ENCODE results near the gene KCNMB3. TPM values are rescaled to one million over a fixed set of nuclear protein-coding genes. Genes with fewer than 3 reads are reported as not detected.
"Not testable (repeated sequence)": the region's sequence is repeated elsewhere in the genome, so short reads cannot be mapped to it uniquely, and the experiment has no call there.

Gene KCNMB3
- total and polyA plus RNA-seq, 2 of the 13 experiments (the other 11 are each of a cell fraction or from before 2014, with no cell fraction given): 4.3 to 7.1 TPM

DNA sequence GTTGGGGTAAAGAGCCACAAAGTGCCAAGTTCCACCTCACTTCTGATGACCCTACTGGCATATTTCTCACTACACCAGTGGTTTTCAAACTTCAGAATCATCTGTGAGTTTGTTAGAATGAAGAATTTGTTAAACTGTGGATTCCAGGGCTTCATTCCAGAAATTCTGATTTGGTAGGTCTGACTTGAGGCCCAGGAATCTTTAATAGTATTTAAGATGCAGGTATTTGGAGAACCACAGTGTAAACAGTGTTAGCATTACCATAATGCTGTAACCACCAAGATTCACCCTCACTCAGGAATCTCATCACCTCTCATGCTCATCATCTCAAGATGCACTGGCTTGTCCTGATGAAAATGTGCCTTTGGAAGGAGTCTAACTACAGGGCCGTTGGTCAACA, 6.0 kb downstream of the KCNMB3 start:
- Histone ChIP-seq H2AFZ (ENCODE audit: low read length) (no peak overlapping the region), H3K27me3 (ENCODE audit: control insufficient read depth in 1 of 2, insufficient read depth in 2 of 2, low read length in 2 of 2) (no peaks in the 10 kb centered on the region), H3K4me3 (replicated peaks in 1 of 3; ENCODE audit: insufficient read depth in 1 of 3, low read depth in 2 of 3, low read length in 3 of 3) (no peak overlapping the region), H3K4me1 (ENCODE audit: insufficient read depth, low read length) (peaks cover 6% of the 10 kb centered on the region), H3K36me3 (replicated peaks in 1 of 2; ENCODE audit: control insufficient read depth in 1 of 2, insufficient read depth in 2 of 2, low read length in 2 of 2) (peaks cover 2 to 17% of the 10 kb centered on the region in 2 experiments; a peak in 3 of 5 replicates), H3K9ac (ENCODE audit: insufficient read depth, low read depth, low read length) (no peak overlapping the region), H3K79me2 (ENCODE audit: insufficient read depth, low read length) (no peaks in the 10 kb centered on the region), H3K4me2 (ENCODE audit: low read depth, low read length) (no peak overlapping the region), H3K27ac (ENCODE audit: extremely low read length, insufficient read depth, low read length) (no peak overlapping the region), H4K20me1 (ENCODE audit: insufficient read depth, low read length) (no peaks in the 10 kb centered on the region), H3K9me3 (ENCODE audit: low read length) (no peaks in the 10 kb centered on the region)
- in situ Hi-C loops (cut with HindIII; ENCODE audit: extremely low pct_ligation_motif_present, low pct_unique_long_range_greater_than_20kb) (no loop called here), intact Hi-C loops (cut with micrococcal nuclease; ENCODE audit: unreplicated experiment) (no loop called here)
- DNase-seq (ENCODE audit: low spot score) (no peak), ATAC-seq (no peak), FAIRE-seq (no peak)
- no TSS peak for BruUV-seq (replicated peaks)
- ChIA-PET POLR2A (no interaction called here), CTCF (ENCODE audit: low intra/inter-chr PET ratio, low total read pairs) (no interaction called here)
- TF ChIP-seq, protein P1, sequence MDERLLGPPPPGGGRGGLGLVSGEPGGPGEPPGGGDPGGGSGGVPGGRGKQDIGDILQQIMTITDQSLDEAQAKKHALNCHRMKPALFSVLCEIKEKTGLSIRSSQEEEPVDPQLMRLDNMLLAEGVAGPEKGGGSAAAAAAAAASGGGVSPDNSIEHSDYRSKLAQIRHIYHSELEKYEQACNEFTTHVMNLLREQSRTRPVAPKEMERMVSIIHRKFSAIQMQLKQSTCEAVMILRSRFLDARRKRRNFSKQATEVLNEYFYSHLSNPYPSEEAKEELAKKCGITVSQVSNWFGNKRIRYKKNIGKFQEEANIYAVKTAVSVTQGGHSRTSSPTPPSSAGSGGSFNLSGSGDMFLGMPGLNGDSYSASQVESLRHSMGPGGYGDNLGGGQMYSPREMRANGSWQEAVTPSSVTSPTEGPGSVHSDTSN (CRISPR knock-in tag; IDR thresholded peaks at IDR 0.05): no peak
- TF ChIP-seq, protein P2, sequence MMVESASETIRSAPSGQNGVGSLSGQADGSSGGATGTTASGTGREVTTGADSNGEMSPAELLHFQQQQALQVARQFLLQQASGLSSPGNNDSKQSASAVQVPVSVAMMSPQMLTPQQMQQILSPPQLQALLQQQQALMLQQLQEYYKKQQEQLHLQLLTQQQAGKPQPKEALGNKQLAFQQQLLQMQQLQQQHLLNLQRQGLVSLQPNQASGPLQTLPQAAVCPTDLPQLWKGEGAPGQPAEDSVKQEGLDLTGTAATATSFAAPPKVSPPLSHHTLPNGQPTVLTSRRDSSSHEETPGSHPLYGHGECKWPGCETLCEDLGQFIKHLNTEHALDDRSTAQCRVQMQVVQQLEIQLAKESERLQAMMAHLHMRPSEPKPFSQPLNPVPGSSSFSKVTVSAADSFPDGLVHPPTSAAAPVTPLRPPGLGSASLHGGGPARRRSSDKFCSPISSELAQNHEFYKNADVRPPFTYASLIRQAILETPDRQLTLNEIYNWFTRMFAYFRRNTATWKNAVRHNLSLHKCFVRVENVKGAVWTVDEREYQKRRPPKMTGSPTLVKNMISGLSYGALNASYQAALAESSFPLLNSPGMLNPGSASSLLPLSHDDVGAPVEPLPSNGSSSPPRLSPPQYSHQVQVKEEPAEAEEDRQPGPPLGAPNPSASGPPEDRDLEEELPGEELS (CRISPR knock-in tag; IDR thresholded peaks at IDR 0.05): no peak
- TF ChIP-seq, protein P3, sequence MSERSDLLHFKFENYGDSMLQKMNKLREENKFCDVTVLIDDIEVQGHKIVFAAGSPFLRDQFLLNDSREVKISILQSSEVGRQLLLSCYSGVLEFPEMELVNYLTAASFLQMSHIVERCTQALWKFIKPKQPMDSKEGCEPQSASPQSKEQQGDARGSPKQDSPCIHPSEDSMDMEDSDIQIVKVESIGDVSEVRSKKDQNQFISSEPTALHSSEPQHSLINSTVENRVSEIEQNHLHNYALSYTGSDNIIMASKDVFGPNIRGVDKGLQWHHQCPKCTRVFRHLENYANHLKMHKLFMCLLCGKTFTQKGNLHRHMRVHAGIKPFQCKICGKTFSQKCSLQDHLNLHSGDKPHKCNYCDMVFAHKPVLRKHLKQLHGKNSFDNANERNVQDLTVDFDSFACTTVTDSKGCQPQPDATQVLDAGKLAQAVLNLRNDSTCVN (CRISPR knock-in tag; IDR thresholded peaks at IDR 0.05; ENCODE audit: borderline replicate concordance): no peak
- TF ChIP-seq TCF12 (IDR thresholded peaks at IDR 0.05): no peak
- TF ChIP-seq TCF12 (CRISPR knock-in tag; IDR thresholded peaks at IDR 0.05): no peak
- no peak for TF ChIP-seq ZNF124 (CRISPR knock-in tag; IDR thresholded peaks at IDR 0.05)
- TF ChIP-seq, protein P4, sequence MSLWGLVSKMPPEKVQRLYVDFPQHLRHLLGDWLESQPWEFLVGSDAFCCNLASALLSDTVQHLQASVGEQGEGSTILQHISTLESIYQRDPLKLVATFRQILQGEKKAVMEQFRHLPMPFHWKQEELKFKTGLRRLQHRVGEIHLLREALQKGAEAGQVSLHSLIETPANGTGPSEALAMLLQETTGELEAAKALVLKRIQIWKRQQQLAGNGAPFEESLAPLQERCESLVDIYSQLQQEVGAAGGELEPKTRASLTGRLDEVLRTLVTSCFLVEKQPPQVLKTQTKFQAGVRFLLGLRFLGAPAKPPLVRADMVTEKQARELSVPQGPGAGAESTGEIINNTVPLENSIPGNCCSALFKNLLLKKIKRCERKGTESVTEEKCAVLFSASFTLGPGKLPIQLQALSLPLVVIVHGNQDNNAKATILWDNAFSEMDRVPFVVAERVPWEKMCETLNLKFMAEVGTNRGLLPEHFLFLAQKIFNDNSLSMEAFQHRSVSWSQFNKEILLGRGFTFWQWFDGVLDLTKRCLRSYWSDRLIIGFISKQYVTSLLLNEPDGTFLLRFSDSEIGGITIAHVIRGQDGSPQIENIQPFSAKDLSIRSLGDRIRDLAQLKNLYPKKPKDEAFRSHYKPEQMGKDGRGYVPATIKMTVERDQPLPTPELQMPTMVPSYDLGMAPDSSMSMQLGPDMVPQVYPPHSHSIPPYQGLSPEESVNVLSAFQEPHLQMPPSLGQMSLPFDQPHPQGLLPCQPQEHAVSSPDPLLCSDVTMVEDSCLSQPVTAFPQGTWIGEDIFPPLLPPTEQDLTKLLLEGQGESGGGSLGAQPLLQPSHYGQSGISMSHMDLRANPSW (CRISPR knock-in tag; IDR thresholded peaks at IDR 0.05; ENCODE audit: borderline replicate concordance): no peak
- TF ChIP-seq ELF1 (CRISPR knock-in tag; IDR thresholded peaks at IDR 0.05): no peak
- TF ChIP-seq HNRNPL (IDR thresholded peaks at IDR 0.05; ENCODE audit: low read depth, low read length): no peak
- TF ChIP-seq KDM1A (CRISPR knock-in tag; IDR thresholded peaks at IDR 0.05): no peak
- no peak for TF ChIP-seq EZH2 (conservative IDR thresholded peaks at IDR 0.05; ENCODE audit: low read depth, low read length)
- TF ChIP-seq RXRB (CRISPR knock-in tag; IDR thresholded peaks at IDR 0.05; ENCODE audit: borderline replicate concordance): no peak
- no peak for TF ChIP-seq POLR2A (IDR thresholded peaks at IDR 0.05; ENCODE audit: insufficient read depth in 1 of 2, low read depth in 2 of 2, low read length in 2 of 2)
- WGBS (ENCODE audit: low lambda C conversion rate): 71% methylated on average over 1 of the region's 1 CpG

DNA sequence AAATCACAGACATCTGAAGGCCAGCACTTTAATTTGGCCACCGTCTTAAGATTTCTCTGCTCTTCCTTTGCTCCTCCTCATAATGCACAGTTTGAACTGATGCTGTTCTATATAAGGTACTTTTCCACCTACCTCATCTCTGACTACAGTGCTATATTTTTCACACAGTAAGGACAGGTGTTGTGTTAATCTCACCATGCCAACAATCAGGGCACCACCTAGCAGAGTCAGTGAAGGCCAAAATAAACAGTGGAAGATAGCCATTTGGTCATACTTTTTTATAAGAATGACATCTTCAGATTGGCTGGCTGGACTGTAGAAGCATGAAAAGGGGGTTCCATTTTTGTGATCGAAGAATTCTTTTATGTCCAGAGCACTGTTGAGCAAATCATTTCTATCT, 8.1 kb downstream of the KCNMB3 start:
- BruUV-seq (replicated peaks); H3K4me1 ChIP-seq (ENCODE audit: insufficient read depth, low read length); in situ Hi-C loops (cut with HindIII; ENCODE audit: extremely low pct_ligation_motif_present, low pct_unique_long_range_greater_than_20kb); H3K79me2 ChIP-seq (ENCODE audit: insufficient read depth, low read length); H3K4me3 ChIP-seq (replicated peaks in 1 of 3; ENCODE audit: insufficient read depth in 1 of 3, low read depth in 2 of 3, low read length in 3 of 3); DNase-seq (ENCODE audit: low spot score); FAIRE-seq; H3K9me3 ChIP-seq (ENCODE audit: low read length); intact Hi-C loops (cut with micrococcal nuclease; ENCODE audit: unreplicated experiment); ATAC-seq; CTCF ChIA-PET (ENCODE audit: low intra/inter-chr PET ratio, low total read pairs); H3K27me3 ChIP-seq (ENCODE audit: control insufficient read depth in 1 of 2, insufficient read depth in 2 of 2, low read length in 2 of 2); H3K4me2 ChIP-seq (ENCODE audit: low read depth, low read length); H3K9ac ChIP-seq (ENCODE audit: insufficient read depth, low read depth, low read length); H3K27ac ChIP-seq (ENCODE audit: extremely low read length, insufficient read depth, low read length); H2AFZ ChIP-seq (ENCODE audit: low read length); H4K20me1 ChIP-seq (ENCODE audit: insufficient read depth, low read length): not testable (repeated sequence)
- WGBS (ENCODE audit: low lambda C conversion rate): 93% methylated on average over 1 of the region's 2 CpGs
- POLR2A ChIA-PET: interaction anchor here (1.0 kb wide), 1 partner anchor 8 kb away, joined by 5 read pairs; the partner anchor contains the start of gene KCNMB3
- H3K36me3 ChIP-seq (replicated peaks in 1 of 2; ENCODE audit: control insufficient read depth in 1 of 2, insufficient read depth in 2 of 2, low read length in 2 of 2): peaks cover 2 to 14% of the 10 kb centered on the region in 2 experiments; a peak in 2 of 5 replicates

Data from HepG2 (cell line).